CD4-positive, alpha-beta T cell treated with Interleukin-15 for 4 hours (primary cell): ENCODE measurements around the gene EVI5.
"Not testable (repeated sequence)": the region's sequence is repeated elsewhere in the genome, so short reads cannot be mapped to it uniquely, and the experiment has no call there.

Experiments
- DNase-seq: peaks from one replicate; pipeline ENCODE4 v3.0.0-alpha.2; 2020; ENCODE audit warnings: low spot score

Gene EVI5

GRCh38 chr1:92571578-92571977 is 213.3 kb downstream of the EVI5 start:
- DNase-seq: no peak

DNA sequence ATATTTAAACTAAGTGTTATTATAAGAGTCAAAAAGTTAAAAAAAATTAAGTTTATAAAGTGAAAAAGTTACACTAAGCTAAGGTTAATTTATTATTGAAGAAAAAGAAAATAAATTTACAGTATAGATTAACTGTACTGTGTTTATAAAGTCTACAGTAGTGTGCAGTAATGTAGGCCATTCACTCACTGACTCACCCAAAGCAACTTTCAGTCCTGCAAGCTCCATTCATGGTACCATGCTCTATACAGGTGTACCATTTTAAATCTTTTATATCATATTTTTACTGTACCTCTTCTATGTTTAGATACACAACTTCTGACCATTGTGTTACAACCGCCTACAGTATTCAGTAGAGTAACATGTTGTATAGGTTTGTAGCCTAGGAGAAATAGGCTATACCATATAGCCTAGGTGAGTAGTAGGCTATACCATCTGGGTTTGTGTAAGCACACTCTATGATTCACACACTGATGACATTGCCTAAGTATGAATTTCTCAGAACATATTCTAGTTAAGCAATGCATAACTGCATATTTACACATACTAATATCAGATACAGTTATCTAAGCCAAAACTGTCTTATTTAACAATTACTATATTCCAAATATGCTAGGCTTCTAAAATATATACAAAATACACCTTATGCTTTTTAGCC is 217.6 kb downstream of the EVI5 start:
- DNase-seq: no peak

GRCh38 chr1:92563457-92564216 is 221.3 kb downstream of the EVI5 start:
- no peak for DNase-seq

DNA sequence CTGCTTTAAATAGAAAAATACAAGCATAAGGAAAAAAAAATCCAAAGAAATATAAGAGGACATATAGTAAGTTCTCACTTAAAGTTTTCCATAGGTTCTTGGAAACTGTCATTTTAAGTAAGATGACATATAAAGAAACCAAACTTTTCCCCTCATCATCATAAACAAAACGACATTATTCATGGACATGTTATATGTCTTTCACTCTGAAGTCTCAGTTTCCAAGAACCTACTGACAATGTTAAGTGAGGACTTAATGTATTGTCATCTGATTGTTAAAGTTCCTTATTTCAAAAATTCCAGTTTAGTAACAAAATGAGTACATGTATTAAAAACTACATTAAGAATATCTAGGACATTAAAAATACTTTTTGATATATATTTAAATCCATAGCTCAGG is 228.6 kb downstream of the EVI5 start:
- DNase-seq: no peak

- no peak for DNase-seq
These were observed 230.7 kb downstream of the EVI5 start for GRCh38 chr1:92554216-92554615.

DNA sequence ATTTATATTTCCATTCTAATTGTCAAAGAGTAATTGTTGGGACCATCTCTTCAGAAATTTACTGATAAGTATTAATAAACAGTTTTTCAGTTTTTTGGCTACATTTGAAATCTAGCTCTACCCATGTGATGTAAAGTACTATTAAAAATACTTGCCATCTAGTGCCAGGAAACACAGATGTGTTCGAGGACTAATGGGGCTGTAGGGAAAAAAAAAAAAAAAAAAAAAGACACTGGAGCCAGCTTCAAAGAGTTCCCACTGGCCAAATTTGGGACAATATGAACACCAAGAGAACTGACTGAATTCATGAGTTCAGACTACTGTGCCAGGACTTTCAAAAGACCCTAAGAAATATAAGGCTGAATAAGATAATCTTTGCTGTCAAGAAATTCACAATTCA is 233.0 kb downstream of the EVI5 start:
- no peak for DNase-seq

GRCh38 chr1:92544756-92545165 is 240.1 kb downstream of the EVI5 start:
- DNase-seq: no peak

GRCh38 chr1:92543131-92544055 is 241.5 kb downstream of the EVI5 start:
- no peak for DNase-seq

- peak; percentile 65 for DNase-seq
These were observed 246.4 kb downstream of the EVI5 start for GRCh38 chr1:92538413-92539061.

GRCh38 chr1:92538048-92538412 is 246.9 kb downstream of the EVI5 start:
- peak; percentile 71 for DNase-seq

DNA sequence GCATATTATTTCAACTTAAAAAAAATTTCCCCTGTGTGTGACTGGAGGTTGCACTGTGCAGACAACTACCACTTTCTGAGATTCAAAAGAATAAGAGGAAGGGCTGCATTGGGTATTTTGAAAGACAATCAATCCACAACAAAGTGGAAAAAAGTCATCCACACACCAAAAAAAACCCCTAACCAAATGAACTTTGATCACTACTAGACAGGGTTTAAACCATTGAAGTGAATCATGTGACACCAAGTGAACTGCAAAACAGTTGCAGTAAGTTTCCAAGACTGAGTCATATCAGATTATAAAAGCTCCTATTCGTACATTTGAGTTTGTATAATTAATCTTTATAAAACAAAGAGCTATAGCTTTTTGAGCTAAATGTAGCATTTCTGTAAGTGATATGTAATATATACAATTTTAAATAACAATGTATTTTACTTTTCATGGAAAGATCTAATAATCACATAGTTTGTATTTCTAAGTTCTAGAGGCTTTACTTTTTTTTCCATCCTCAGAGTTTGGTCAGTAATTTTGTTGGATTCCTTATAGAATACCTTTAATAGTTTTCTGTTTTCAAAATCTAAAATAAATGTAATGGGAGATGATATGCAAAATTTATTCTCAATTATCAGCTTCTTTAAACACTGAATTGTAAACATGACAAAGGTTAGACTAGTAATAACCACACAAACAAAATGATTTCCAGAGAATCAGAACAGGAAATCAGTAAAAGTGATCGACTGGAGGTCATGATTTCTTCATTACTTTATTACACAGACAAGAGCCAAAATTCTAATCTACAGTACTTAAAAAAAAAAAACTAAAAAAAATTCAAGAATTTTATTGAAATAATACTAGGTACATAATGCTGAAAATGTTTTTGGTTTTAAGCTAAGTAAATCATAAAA is 247.7 kb downstream of the EVI5 start:
- DNase-seq: peak; percentile 82

DNA sequence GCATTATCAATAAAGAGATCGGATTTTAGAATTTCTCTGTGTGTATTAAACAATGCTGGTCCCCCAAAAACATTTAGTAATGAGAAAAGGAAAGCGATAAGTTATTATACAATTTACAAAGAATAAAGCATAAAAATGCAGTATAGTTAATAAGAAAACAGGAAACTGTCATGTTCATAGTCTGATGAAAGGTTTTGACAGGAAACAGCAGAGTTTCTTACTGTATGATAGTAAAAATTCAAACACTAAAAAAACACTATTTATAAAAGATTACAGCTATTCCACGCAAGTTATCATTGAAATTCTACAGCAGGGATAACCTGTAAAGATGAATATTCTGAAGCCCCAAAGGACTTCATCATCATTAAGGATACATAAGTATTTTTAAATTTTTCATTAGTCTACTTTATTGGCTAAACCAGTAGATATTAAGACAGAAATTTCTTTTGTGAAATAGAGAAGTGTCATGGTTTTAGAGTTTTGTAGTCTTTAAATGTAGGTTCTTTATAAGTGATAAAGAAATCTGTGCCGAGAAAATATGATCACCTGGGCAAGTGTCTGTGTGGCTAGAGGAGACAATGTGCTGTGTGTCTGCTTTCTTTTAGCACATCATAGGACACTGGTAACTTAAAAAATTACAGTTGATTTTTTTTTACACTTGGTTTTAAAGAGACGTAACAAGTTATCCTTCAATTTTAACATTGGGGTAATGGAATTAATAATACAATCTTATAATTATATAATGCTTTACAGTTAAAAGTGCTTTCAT is 248.5 kb downstream of the EVI5 start:
- peak; percentile 24 for DNase-seq

- not testable (repeated sequence) for DNase-seq
These were observed 252.5 kb downstream of the EVI5 start for GRCh38 chr1:92532371-92532770.

DNA sequence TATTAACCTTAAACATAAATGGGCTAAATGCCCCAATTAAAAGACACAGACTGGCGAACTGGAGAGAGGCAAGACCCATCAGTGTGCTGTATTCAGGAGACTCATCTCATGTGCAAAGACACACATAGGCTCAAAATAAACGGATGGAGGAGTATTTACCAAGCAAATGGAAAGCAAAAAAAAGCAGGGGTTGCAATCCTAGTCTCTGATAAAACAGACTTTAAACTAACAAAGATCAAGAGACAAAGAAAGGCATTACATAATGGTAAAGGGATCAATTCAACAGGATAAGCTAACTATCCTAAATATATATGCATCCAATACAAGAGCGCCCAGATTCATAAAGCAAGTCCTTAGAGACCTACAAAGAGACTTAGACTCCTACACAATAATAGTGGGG is 253.0 kb downstream of the EVI5 start:
- not testable (repeated sequence) for DNase-seq

- DNase-seq: no peak
These were observed 257.2 kb downstream of the EVI5 start for GRCh38 chr1:92527670-92528069.

DNA sequence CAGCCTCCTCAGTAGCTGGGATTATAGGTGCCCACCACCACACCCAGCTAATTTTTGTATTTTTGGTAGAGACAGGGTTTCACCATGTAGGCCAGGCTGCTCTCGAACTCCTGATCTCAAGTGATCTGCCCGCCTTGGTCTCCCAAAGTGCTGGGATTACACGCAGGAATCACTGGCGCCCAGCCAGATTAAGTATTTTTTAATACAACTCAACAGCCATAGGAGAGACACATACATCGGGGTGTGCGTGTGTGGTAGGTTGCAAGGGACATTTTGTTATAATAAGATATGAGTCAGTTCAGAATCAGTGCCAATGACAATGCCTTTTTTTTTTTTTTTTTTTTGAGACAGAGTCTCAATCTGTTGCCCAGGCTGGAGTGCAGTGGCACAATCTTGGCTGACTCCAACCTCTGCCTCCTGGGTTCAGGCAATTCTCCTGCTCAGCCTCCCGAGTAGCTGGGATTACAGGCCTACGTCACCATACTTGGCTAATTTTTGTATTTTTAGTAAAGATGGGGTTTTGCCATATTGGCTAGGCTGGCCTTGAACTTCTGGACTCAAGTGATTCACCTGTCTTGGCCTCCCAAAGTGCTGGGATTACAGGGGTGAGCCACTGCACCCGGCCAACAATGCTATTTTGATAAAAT is 259.8 kb downstream of the EVI5 start:
- not testable (repeated sequence) for DNase-seq

DNA sequence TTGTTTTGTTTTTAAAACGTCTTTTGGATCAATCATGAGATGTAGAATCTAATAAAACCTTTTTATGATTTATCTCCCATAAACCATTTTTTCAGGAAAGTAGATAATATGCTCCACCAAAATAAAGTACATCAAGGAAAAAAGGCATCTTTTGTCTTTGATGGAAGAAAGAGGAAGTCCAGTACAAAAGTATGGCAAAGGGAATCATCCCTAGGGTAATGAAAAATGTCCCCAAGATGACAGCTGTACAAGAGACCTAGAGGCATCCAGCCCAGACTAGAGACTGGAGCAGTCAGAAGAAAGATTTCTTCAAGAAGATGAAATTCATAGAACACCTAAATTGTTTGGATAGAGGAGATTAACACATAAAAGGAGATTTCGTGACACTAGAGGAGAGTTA is 265.9 kb downstream of the EVI5 start:
- no peak for DNase-seq

GRCh38 chr1:92516574-92516973 is 268.3 kb downstream of the EVI5 start:
- no peak for DNase-seq

- no peak for DNase-seq
These were observed 269.1 kb downstream of the EVI5 start for GRCh38 chr1:92515796-92516201.

DNA sequence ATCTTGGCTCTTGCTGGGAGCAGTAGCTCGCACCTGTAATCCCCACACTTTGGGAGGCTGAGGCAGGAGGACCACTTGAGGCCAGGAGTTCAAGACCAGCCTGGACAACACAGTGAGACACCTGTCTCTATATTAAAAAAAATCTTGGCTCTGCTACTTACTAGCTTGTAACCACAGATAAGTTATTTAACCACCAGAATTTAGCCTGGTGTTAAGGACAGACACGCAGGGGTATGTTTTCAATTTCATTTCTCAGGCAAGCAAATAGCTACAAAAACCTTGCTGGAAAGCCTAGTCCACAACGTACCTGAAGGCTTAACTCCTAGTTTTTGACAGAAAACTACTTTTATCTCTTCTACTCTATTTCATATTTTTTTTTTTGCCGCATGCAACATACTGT is 273.4 kb downstream of the EVI5 start:
- no peak for DNase-seq
